T-cell (primary cell): Measurements from ENCODE around the gene SMYD1. TPM values are rescaled to one million over a fixed set of nuclear protein-coding genes. Genes with fewer than 3 reads are reported as not detected.
"Not testable (repeated sequence)": the region's sequence is repeated elsewhere in the genome, so short reads cannot be mapped to it uniquely, and the experiment has no call there.

ENCODE experiments used
- ATAC-seq, 4 experiments: fragments of 200-7000 bp in 3 of 4; fragments of 150-1000 bp in 1 of 4; cut with Tn5 transposase; replicated peaks in 1 of 4; 1 replicate in 3 of 4; 2 replicates in 1 of 4; pipeline ENCODE4 v1.10.0; 2021; ENCODE audit warnings: moderate library complexity in 3 of 4, mild to moderate bottlenecking in 2 of 4, moderate number of reproducible peaks in 1 of 4
- CTCF ChIA-PET, 2 donors: fragments of 300-600 bp; sonication (Branson Sonifier 250); formaldehyde crosslinking; loops; one replicate each; lab custom pipeline; 2022; ENCODE audit warnings: antibody characterized with exemption in 2 of 2; lab: Charles Lee
- POLR2A ChIA-PET, 2 donors: fragments of 300-600 bp; sonication (Branson Sonifier 250); formaldehyde crosslinking; loops; one replicate each; lab custom pipeline; 2022; ENCODE audit warnings: antibody characterized with exemption in 2 of 2; lab: Charles Lee
- DNase-seq, 35 experiments: peaks; one replicate each; pipeline versions ENCODE4 v3.0.0 to v3.0.0-alpha.2; 2013 to 2023
- H3K27ac ChIP-seq: one replicate; pipeline ENCODE4 v1.5.1; 2013; ENCODE audit warnings: low read length
- H3K27me3 ChIP-seq, 2 experiments: replicated peaks in 1 of 2; 1 replicate in 1 of 2; 2 replicates in 1 of 2; pipeline versions ENCODE4 v1.6.1 to v1.7.0; 2013; ENCODE audit warnings: low read length in 1 of 2, mixed read lengths in 1 of 2; ENCODE audit not compliant: control insufficient read depth in 2 of 2, insufficient read depth in 2 of 2; ENCODE audit errors: extremely low read depth in 1 of 2
- H3K36me3 ChIP-seq, 2 donors: 1 replicate in 1 of 2; 2 replicates in 1 of 2; pipeline versions ENCODE4 v1.6.1 to v1.7.0; 2013; ENCODE audit warnings: low read length in 1 of 2; ENCODE audit not compliant: control insufficient read depth in 2 of 2, insufficient read depth in 1 of 2; ENCODE audit errors: extremely low read depth in 1 of 2
- H3K4me1 ChIP-seq, 2 experiments: 1 replicate in 1 of 2; 2 replicates in 1 of 2; pipeline versions ENCODE4 v1.6.1 to v1.7.0; 2013; ENCODE audit warnings: low read length in 2 of 2, mixed read lengths in 1 of 2; ENCODE audit not compliant: insufficient read depth in 2 of 2, control insufficient read depth in 1 of 2; ENCODE audit errors: extremely low read depth in 1 of 2
- H3K4me3 ChIP-seq, 2 donors: 1 replicate in 1 of 2; 2 replicates in 1 of 2; pipeline versions ENCODE4 v1.5.1 to v1.7.0; 2013; ENCODE audit warnings: mild to moderate bottlenecking in 2 of 2, low read length in 1 of 2, moderate library complexity in 1 of 2; ENCODE audit not compliant: control insufficient read depth in 1 of 2; ENCODE audit errors: extremely low read depth in 1 of 2
- H3K9me3 ChIP-seq: 2 replicates; pipeline ENCODE4 v1.7.0; 2013
- H3K27ac Mint-ChIP-seq, 2 donors: one replicate each; pipeline ENCODE4 v1.8.0; 2020 to 2021; ENCODE audit warnings: mild to moderate bottlenecking in 2 of 2, mixed read lengths in 2 of 2
- H3K27me3 Mint-ChIP-seq, 2 donors: one replicate each; pipeline ENCODE4 v1.8.0; 2021 to 2022; ENCODE audit warnings: mixed read lengths in 2 of 2
- H3K36me3 Mint-ChIP-seq: one replicate; pipeline ENCODE4 v1.8.0; 2021; ENCODE audit warnings: mixed read lengths
- H3K4me1 Mint-ChIP-seq, 3 donors: one replicate each; pipeline ENCODE4 v1.8.0; 2020 to 2022; ENCODE audit warnings: mixed read lengths in 3 of 3, mild to moderate bottlenecking in 1 of 3
- H3K4me3 Mint-ChIP-seq, 3 donors: one replicate each; pipeline ENCODE4 v1.8.0; 2020 to 2022; ENCODE audit warnings: mild to moderate bottlenecking in 3 of 3, mixed read lengths in 3 of 3, moderate library complexity in 3 of 3
- H3K9me3 Mint-ChIP-seq, 3 donors: one replicate each; pipeline ENCODE4 v1.8.0; 2020 to 2022; ENCODE audit warnings: mixed read lengths in 3 of 3
- WGBS: methylation state at CpG from one replicate; pipeline ENCODE4 v1.1.5; 2013; ENCODE audit warnings: missing lambda C conversion rate; ENCODE audit not compliant: insufficient coverage; 5-methylcytosine and 5-hydroxymethylcytosine counted together
- total RNA-seq, 35 experiments: library from RNA in 6 of 35; stranded (reverse) in 6 of 35; fragments of 120-200 nt in 1 of 35; gene quantifications; one replicate each; pipeline versions ENCODE4 v1.2.1 to v1.2.4 and lab custom pipeline; 2013 to 2026

The SMYD1 gene
- total RNA-seq, 5 donors from 2014 or later (not counting 1 experiment from before 2014, with no cell fraction given): not detected

GRCh38 chr2:88042476-88042875, 25.1 kb upstream of the SMYD1 start:
- WGBS: 100% methylated on average over 1 of the region's 5 CpGs
- CTCF ChIA-PET: interaction anchor here (0.7 kb wide), 2 partner anchors 622 to 1836 kb away, joined by 3 to 7 read pairs; no protein-coding TSS in a partner anchor
- Histone ChIP-seq H3K9me3 (no peaks in the 10 kb centered on the region), H3K36me3 (no peaks in the 10 kb centered on the region), H3K27ac (no peak overlapping the region), H3K4me3 (no peak overlapping the region), H3K27me3 (no peaks in the 10 kb centered on the region), H3K4me1 (no peaks in the 10 kb centered on the region)
- Mint-ChIP-seq H3K36me3 (peaks cover 22% of the 10 kb centered on the region), H3K4me3 (no peak overlapping the region), H3K4me1 (peaks cover 50 to 57% (median 57%) of the 10 kb centered on the region in 3 donors), H3K9me3 (no peaks in the 10 kb centered on the region), H3K27ac (no peak overlapping the region), H3K27me3 (no peaks in the 10 kb centered on the region)
- ATAC-seq (no peak), DNase-seq (no peak)
- POLR2A ChIA-PET: no interaction called here

- POLR2A ChIA-PET: not testable (repeated sequence)
Measured at GRCh38 chr2:88045561-88045960, 22.1 kb upstream of the SMYD1 start.

GRCh38 chr2:88048541-88048940, 19.1 kb upstream of the SMYD1 start:
- H3K4me3 Mint-ChIP-seq: no peak overlapping the region
- H3K27ac Mint-ChIP-seq: no peak overlapping the region
- H3K27me3 Mint-ChIP-seq: no peaks in the 10 kb centered on the region
- H3K9me3 Mint-ChIP-seq: no peaks in the 10 kb centered on the region
- 100% methylated on average over 1 of the region's 3 CpGs for WGBS
- Histone ChIP-seq H3K27ac (no peak overlapping the region), H3K9me3 (no peaks in the 10 kb centered on the region), H3K4me3 (no peak overlapping the region), H3K27me3 (no peaks in the 10 kb centered on the region), H3K36me3 (no peaks in the 10 kb centered on the region), H3K4me1 (peaks cover 0 to 3% of the 10 kb centered on the region in 2 experiments)
- POLR2A ChIA-PET: interaction anchor here in 1 of 2 donors (0.6 kb wide), 1 partner anchor 12 kb away, joined by 5 read pairs; no protein-coding TSS in a partner anchor
- peaks cover 10% of the 10 kb centered on the region for H3K36me3 Mint-ChIP-seq
- ATAC-seq (no peak), DNase-seq (no peak)
- CTCF ChIA-PET: interaction anchor here (0.6 to 2.5 kb wide), 2 partner anchors 12 to 535 kb away, joined by 5 to 16 read pairs; no protein-coding TSS in a partner anchor
- H3K4me1 Mint-ChIP-seq: peaks cover 42 to 51% (median 49%) of the 10 kb centered on the region in 3 donors

More at GRCh38 chr2:88045561-88045960, 22.1 kb upstream of the SMYD1 start:
- not testable (repeated sequence) for H3K9me3 ChIP-seq, H3K27ac ChIP-seq, DNase-seq, H3K27ac Mint-ChIP-seq, H3K4me1 ChIP-seq, H3K4me3 ChIP-seq, H3K36me3 ChIP-seq, H3K27me3 Mint-ChIP-seq, ATAC-seq, H3K4me3 Mint-ChIP-seq, H3K9me3 Mint-ChIP-seq, H3K27me3 ChIP-seq
- CTCF ChIA-PET: interaction anchor here in 1 of 2 donors (1.3 kb wide), 1 partner anchor 14 kb away, joined by 11 read pairs; no protein-coding TSS in a partner anchor
- Mint-ChIP-seq H3K36me3 (peaks cover 12% of the 10 kb centered on the region), H3K4me1 (peaks cover 46 to 54% (median 54%) of the 10 kb centered on the region in 3 donors)
- 100% methylated on average over 1 of the region's 6 CpGs for WGBS

- H3K36me3 ChIP-seq: no peaks in the 10 kb centered on the region
- Mint-ChIP-seq H3K9me3 (no peaks in the 10 kb centered on the region), H3K4me3 (no peak overlapping the region), H3K36me3 (peaks cover 7% of the 10 kb centered on the region), H3K27ac (peak overlapping the region in 1 of 2 donors; percentile 29), H3K4me1 (peaks cover 49 to 58% (median 54%) of the 10 kb centered on the region in 3 donors), H3K27me3 (no peaks in the 10 kb centered on the region)
- no peak overlapping the region for H3K4me3 ChIP-seq
- H3K27ac ChIP-seq: no peak overlapping the region
- H3K4me1 ChIP-seq: peaks cover 7% of the 10 kb centered on the region in 2 experiments
- ATAC-seq (no peak), DNase-seq (no peak)
- no CpG with 5 or more reads among the region's 1 CpG for WGBS
- no peaks in the 10 kb centered on the region for H3K9me3 ChIP-seq
- CTCF ChIA-PET: interaction anchor here (1.0 to 2.5 kb wide), 2 partner anchors 11 kb away, joined by 3 to 16 read pairs; no protein-coding TSS in a partner anchor
- no peaks in the 10 kb centered on the region for H3K27me3 ChIP-seq
- POLR2A ChIA-PET: no interaction called here
Measured at GRCh38 chr2:88049622-88050021, 18.0 kb upstream of the SMYD1 start.

- peaks cover 53 to 63% (median 55%) of the 10 kb centered on the region in 3 donors for H3K4me1 Mint-ChIP-seq
- no peak overlapping the region for H3K4me3 Mint-ChIP-seq
Measured at GRCh38 chr2:88051792-88052191, 15.8 kb upstream of the SMYD1 start.

GRCh38 chr2:88053296-88053695, 14.3 kb upstream of the SMYD1 start:
- no CpG with 5 or more reads among the region's 1 CpG for WGBS
- H3K36me3 Mint-ChIP-seq: peaks cover 7% of the 10 kb centered on the region
- no peak for ATAC-seq
- DNase-seq: no peak
- H3K36me3 ChIP-seq: no peaks in the 10 kb centered on the region
- H3K27ac ChIP-seq: no peak overlapping the region
- ChIA-PET CTCF (interaction anchor here in 1 of 2 donors (2.1 kb wide), 1 partner anchor 8 kb away, joined by 5 read pairs; no protein-coding TSS in a partner anchor), POLR2A (no interaction called here)
- H3K4me3 ChIP-seq: no peak overlapping the region
- H3K27me3 ChIP-seq: no peaks in the 10 kb centered on the region
- no peaks in the 10 kb centered on the region for H3K9me3 ChIP-seq
- H3K9me3 Mint-ChIP-seq: no peaks in the 10 kb centered on the region
- peak overlapping the region; percentile 15 to 96 (median 87) for H3K4me3 Mint-ChIP-seq
- peaks cover 59 to 75% (median 62%) of the 10 kb centered on the region in 3 donors for H3K4me1 Mint-ChIP-seq
- no peaks in the 10 kb centered on the region for H3K27me3 Mint-ChIP-seq
- H3K27ac Mint-ChIP-seq: peak overlapping the region; percentile 98 to 99
- peaks cover 11 to 20% of the 10 kb centered on the region in 2 experiments for H3K4me1 ChIP-seq

More at GRCh38 chr2:88051792-88052191, 15.8 kb upstream of the SMYD1 start:
- Mint-ChIP-seq H3K27me3 (no peaks in the 10 kb centered on the region), H3K36me3 (peaks cover 7% of the 10 kb centered on the region), H3K27ac (peak overlapping the region in 1 of 2 donors; percentile 27), H3K9me3 (no peaks in the 10 kb centered on the region)
- DNase-seq: no peak
- H3K4me3 ChIP-seq: no peak overlapping the region
- POLR2A ChIA-PET: interaction anchor here in 1 of 2 donors (0.5 kb wide), 1 partner anchor 10 kb away, joined by 6 read pairs; no protein-coding TSS in a partner anchor
- CTCF ChIA-PET: interaction anchor here in 1 of 2 donors (2.1 kb wide), 1 partner anchor 9 kb away, joined by 5 read pairs; no protein-coding TSS in a partner anchor
- ATAC-seq: no peak
- H3K4me1 ChIP-seq: peaks cover 7 to 20% of the 10 kb centered on the region in 2 experiments
- WGBS: 95% methylated on average over 2 of the region's 2 CpGs
- H3K9me3 ChIP-seq: no peaks in the 10 kb centered on the region
- H3K27ac ChIP-seq: no peak overlapping the region
- H3K27me3 ChIP-seq: no peaks in the 10 kb centered on the region
- no peaks in the 10 kb centered on the region for H3K36me3 ChIP-seq
